NCI-H2029 treated with DMSO at 0.1 percent for 48 hours (cell line): ENCODE results near the gene C2orf76.
"Not testable (repeated sequence)": the region's sequence is repeated elsewhere in the genome, so short reads cannot be mapped to it uniquely, and the experiment has no call there.

Experiments used
- DNase-seq: peaks from one replicate; lab custom pipeline; 2025; lab: John Stamatoyannopoulos, UW

C2orf76 gene

GRCh38 chr2:119377294-119377992, 10.8 kb upstream of the C2orf76 start:
- DNase-seq, result no peak

- DNase-seq, result no peak
These were observed 10.2 kb upstream of the C2orf76 start for GRCh38 chr2:119376810-119377209.

GRCh38 chr2:119376406-119376805, 9.8 kb upstream of the C2orf76 start:
- DNase-seq, result not testable (repeated sequence)

- DNase-seq, result not testable (repeated sequence)
These were observed 7.5 kb upstream of the C2orf76 start for GRCh38 chr2:119373907-119374745.

- no peak for DNase-seq
These were observed 6.3 kb upstream of the C2orf76 start for GRCh38 chr2:119372778-119373568.

GRCh38 chr2:119371111-119371510, 4.5 kb upstream of the C2orf76 start:
- no peak for DNase-seq

GRCh38 chr2:119369845-119370244, 3.2 kb upstream of the C2orf76 start:
- DNase-seq, result no peak

- DNase-seq, result no peak
These were observed 952 bp upstream of the C2orf76 start for GRCh38 chr2:119367472-119368099.

- DNase-seq, result no peak
These were observed 429 bp downstream of the C2orf76 start for GRCh38 chr2:119366161-119366648.

- DNase-seq, result no peak
These were observed 1.2 kb downstream of the C2orf76 start for GRCh38 chr2:119365436-119365835.

GRCh38 chr2:119364798-119365197, 1.8 kb downstream of the C2orf76 start:
- DNase-seq, result no peak

GRCh38 chr2:119360423-119360966, 6.1 kb downstream of the C2orf76 start:
- no peak for DNase-seq

GRCh38 chr2:119359774-119360173, 6.9 kb downstream of the C2orf76 start:
- DNase-seq, result no peak

- DNase-seq, result no peak
These were observed 11.8 kb downstream of the C2orf76 start for GRCh38 chr2:119354860-119355259.

GRCh38 chr2:119352357-119352756, 14.3 kb downstream of the C2orf76 start:
- DNase-seq, result peak; percentile 41

GRCh38 chr2:119350311-119350998, 16.2 kb downstream of the C2orf76 start:
- no peak for DNase-seq

GRCh38 chr2:119349289-119349688, 17.3 kb downstream of the C2orf76 start:
- no peak for DNase-seq

- DNase-seq, result no peak
These were observed 24.9 kb downstream of the C2orf76 start for GRCh38 chr2:119341684-119342083.

GRCh38 chr2:119339562-119339923, 27.1 kb downstream of the C2orf76 start:
- no peak for DNase-seq

- DNase-seq, result no peak
These were observed 27.6 kb downstream of the C2orf76 start for GRCh38 chr2:119338826-119339561.
